ENCODE data around the gene GMPR. TPM values are rescaled to one million over a fixed set of nuclear protein-coding genes. Genes with fewer than 3 reads are reported as not detected.

Gene GMPR
- total RNA-seq, 1 experiment from 2014 or later: 1.4 TPM

GRCh38 chr6:16227048-16227562, 11.3 kb upstream of the GMPR start:
- TF ChIP-seq CTCF (IDR thresholded peaks at IDR 0.05; ENCODE audit: unreplicated experiment): no peak
- H3K4me1 Mint-ChIP-seq (ENCODE audit: low read depth, unreplicated experiment): no peaks in the 10 kb centered on the region
- BruUV-seq (replicated peaks): no TSS peak
- intact Hi-C loops (cut with micrococcal nuclease; ENCODE audit: unreplicated experiment): no loop called here
- H3K27me3 Mint-ChIP-seq (ENCODE audit: unreplicated experiment): peaks cover 12% of the 10 kb centered on the region
- no peak for DNase-seq
- no peaks in the 10 kb centered on the region for H3K9me3 Mint-ChIP-seq (ENCODE audit: low read depth, unreplicated experiment)
- no peak overlapping the region for H3K4me3 Mint-ChIP-seq (ENCODE audit: low read depth, unreplicated experiment)
- H3K27ac Mint-ChIP-seq (ENCODE audit: unreplicated experiment): no peak overlapping the region
- H3K36me3 Mint-ChIP-seq (ENCODE audit: insufficient read depth, unreplicated experiment): no peaks in the 10 kb centered on the region
- CTCF ChIA-PET: no interaction called here

GRCh38 chr6:16227605-16228004, 10.8 kb upstream of the GMPR start:
- BruUV-seq (replicated peaks): no TSS peak
- Mint-ChIP-seq H3K27ac (ENCODE audit: unreplicated experiment) (no peak overlapping the region), H3K9me3 (ENCODE audit: low read depth, unreplicated experiment) (no peaks in the 10 kb centered on the region), H3K36me3 (ENCODE audit: insufficient read depth, unreplicated experiment) (no peaks in the 10 kb centered on the region), H3K4me1 (ENCODE audit: low read depth, unreplicated experiment) (no peaks in the 10 kb centered on the region), H3K4me3 (ENCODE audit: low read depth, unreplicated experiment) (no peak overlapping the region), H3K27me3 (ENCODE audit: unreplicated experiment) (peaks cover 10% of the 10 kb centered on the region)
- intact Hi-C loops (cut with micrococcal nuclease; ENCODE audit: unreplicated experiment): no loop called here
- CTCF ChIA-PET: interaction anchor here (1.1 kb wide), 1 partner anchor 10 kb away, joined by 3 read pairs; the partner anchor contains the start of gene GMPR
- DNase-seq: no peak
- no peak for TF ChIP-seq CTCF (IDR thresholded peaks at IDR 0.05; ENCODE audit: unreplicated experiment)

GRCh38 chr6:16228043-16228442, 10.3 kb upstream of the GMPR start:
- no peak overlapping the region for H3K27ac Mint-ChIP-seq (ENCODE audit: unreplicated experiment)
- peaks cover 6% of the 10 kb centered on the region for H3K27me3 Mint-ChIP-seq (ENCODE audit: unreplicated experiment)
- no peak for DNase-seq
- BruUV-seq (replicated peaks): no TSS peak
- H3K4me1 Mint-ChIP-seq (ENCODE audit: low read depth, unreplicated experiment): no peaks in the 10 kb centered on the region
- no peaks in the 10 kb centered on the region for H3K36me3 Mint-ChIP-seq (ENCODE audit: insufficient read depth, unreplicated experiment)
- H3K9me3 Mint-ChIP-seq (ENCODE audit: low read depth, unreplicated experiment): no peaks in the 10 kb centered on the region
- no peak overlapping the region for H3K4me3 Mint-ChIP-seq (ENCODE audit: low read depth, unreplicated experiment)
- intact Hi-C loops (cut with micrococcal nuclease; ENCODE audit: unreplicated experiment): no loop called here
- no peak for TF ChIP-seq CTCF (IDR thresholded peaks at IDR 0.05; ENCODE audit: unreplicated experiment)
- CTCF ChIA-PET: interaction anchor here (1.1 kb wide), 1 partner anchor 10 kb away, joined by 3 read pairs; the partner anchor contains the start of gene GMPR

- H3K36me3 Mint-ChIP-seq (ENCODE audit: insufficient read depth, unreplicated experiment): no peaks in the 10 kb centered on the region
- DNase-seq: no peak
- H3K27ac Mint-ChIP-seq (ENCODE audit: unreplicated experiment): no peak overlapping the region
- BruUV-seq (replicated peaks): no TSS peak
- no peaks in the 10 kb centered on the region for H3K4me1 Mint-ChIP-seq (ENCODE audit: low read depth, unreplicated experiment)
- intact Hi-C loops (cut with micrococcal nuclease; ENCODE audit: unreplicated experiment): no loop called here
- no peak overlapping the region for H3K4me3 Mint-ChIP-seq (ENCODE audit: low read depth, unreplicated experiment)
- no peaks in the 10 kb centered on the region for H3K27me3 Mint-ChIP-seq (ENCODE audit: unreplicated experiment)
- no peak for TF ChIP-seq CTCF (IDR thresholded peaks at IDR 0.05; ENCODE audit: unreplicated experiment)
- CTCF ChIA-PET: interaction anchor here (1.1 to 1.3 kb wide), 2 partner anchors 9 to 11 kb away, joined by 3 to 4 read pairs; partner anchors contain the start of gene GMPR
- no peaks in the 10 kb centered on the region for H3K9me3 Mint-ChIP-seq (ENCODE audit: low read depth, unreplicated experiment)
Observed at GRCh38 chr6:16228709-16229665, 9.4 kb upstream of the GMPR start.

Data from Calu3 (cell line).